HepG2 (cell line): ENCODE measurements around the gene NUP62. TPM values are rescaled to one million over a fixed set of nuclear protein-coding genes. Genes with fewer than 3 reads are reported as not detected.

Experiments
- ARID2 ChIP-seq: sonication (generic); formaldehyde crosslinking; IDR thresholded peaks from 2 replicates; pipeline ENCODE4 v1.8.1; 2022; ENCODE audit warnings: mild to moderate bottlenecking, missing genetic modification reagents, borderline replicate concordance
- BRD4 ChIP-seq: sonication (generic); formaldehyde crosslinking; IDR thresholded peaks from 2 replicates; pipeline ENCODE4 v1.4.0; 2020; ENCODE audit warnings: missing genetic modification reagents
- FOSL2 ChIP-seq: sonication (generic); formaldehyde crosslinking; IDR thresholded peaks from 2 replicates; pipeline ENCODE4 v1.4.0; 2020; ENCODE audit warnings: missing genetic modification reagents
- IRF2 ChIP-seq: IDR thresholded peaks from 2 replicates; pipeline ENCODE4 v1.6.1; 2018; ENCODE audit warnings: missing genetic modification reagents, missing compliant biosample characterization
- MED1 ChIP-seq: sonication (generic); formaldehyde crosslinking; IDR thresholded peaks from 2 replicates; pipeline ENCODE4 v1.4.0; 2020; ENCODE audit warnings: missing genetic modification reagents
- MTF1 ChIP-seq: sonication (generic); formaldehyde crosslinking; IDR thresholded peaks from 2 replicates; pipeline ENCODE4 v1.5.0; 2020; ENCODE audit warnings: missing genetic modification reagents
- RARG ChIP-seq: sonication (generic); formaldehyde crosslinking; IDR thresholded peaks from 2 replicates; pipeline ENCODE4 v1.4.0; 2020; ENCODE audit warnings: low read depth, mild to moderate bottlenecking, missing genetic modification reagents
- RCOR2 ChIP-seq: IDR thresholded peaks from 2 replicates; pipeline ENCODE4 v1.6.1; 2016; ENCODE audit warnings: missing biosample characterization, missing genetic modification reagents
- RFX1 ChIP-seq: fragments of 450-650 bp; IDR thresholded peaks from 2 replicates; pipeline ENCODE4 v1.6.1; 2017
- SATB2 ChIP-seq: sonication (generic); formaldehyde crosslinking; IDR thresholded peaks from 2 replicates; pipeline ENCODE4 v1.5.0; 2020; ENCODE audit warnings: missing genetic modification reagents
- SRSF9 ChIP-seq: fragments of 200-400 bp; formaldehyde crosslinking; IDR thresholded peaks from 2 replicates; pipeline ENCODE4 v1.6.1; 2018; ENCODE audit warnings: borderline replicate concordance, mild to moderate bottlenecking, low read depth, low read length; ENCODE audit not compliant: insufficient read depth, poor library complexity, severe bottlenecking
- ZBTB21 ChIP-seq: sonication (generic); formaldehyde crosslinking; IDR thresholded peaks from 2 replicates; pipeline ENCODE4 v1.4.0; 2020; ENCODE audit warnings: missing genetic modification reagents
- ZBTB42 ChIP-seq: sonication (generic); formaldehyde crosslinking; IDR thresholded peaks from 2 replicates; pipeline ENCODE4 v1.5.0; 2020; ENCODE audit warnings: mild to moderate bottlenecking, missing genetic modification reagents
- ZBTB7B ChIP-seq: sonication (generic); formaldehyde crosslinking; IDR thresholded peaks from 2 replicates; pipeline ENCODE4 v1.4.0; 2020; ENCODE audit warnings: missing genetic modification reagents
- ZNF34 ChIP-seq: sonication (generic); formaldehyde crosslinking; IDR thresholded peaks from 2 replicates; pipeline ENCODE4 v1.4.0; 2020; ENCODE audit warnings: mild to moderate bottlenecking, missing genetic modification reagents, borderline replicate concordance
- ZNF614 ChIP-seq: IDR thresholded peaks from 2 replicates; pipeline ENCODE4 v1.6.1; 2018; ENCODE audit warnings: missing biosample characterization, missing genetic modification reagents, inconsistent platforms, borderline replicate concordance
- ZNF781 ChIP-seq: sonication (generic); formaldehyde crosslinking; IDR thresholded peaks from 2 replicates; pipeline ENCODE4 v1.5.1; 2020; ENCODE audit warnings: borderline replicate concordance, mild to moderate bottlenecking, missing genetic modification reagents; ENCODE audit errors: not compliant biosample characterization
- ZNF782 ChIP-seq: sonication (generic); formaldehyde crosslinking; IDR thresholded peaks from 2 replicates; pipeline ENCODE4 v1.4.0; 2020; ENCODE audit warnings: missing genetic modification reagents, mild to moderate bottlenecking, borderline replicate concordance
- polyA plus RNA-seq, 8 experiments: library from polyadenylated mRNA; depleted of rRNA in 3 of 8; stranded (reverse) in 7 of 8; unstranded in 1 of 8; fragments of >200 nt; fragmentation: Illumina TruSeq in 4 of 8; extraction: Trizol in 4 of 8; gene quantifications; 2 replicates each; pipeline versions ENCODE4 v1.2.1 to v1.2.3, GENCODE V29; 2011 to 2016; ENCODE audit warnings: low read depth in 4 of 8, missing spikeins in 1 of 8, mixed read lengths in 1 of 8; ENCODE audit not compliant: insufficient read depth in 1 of 8
- total RNA-seq, 5 experiments: library from RNA; depleted of rRNA; stranded (reverse); fragments of >200 nt; fragmentation: Illumina TruSeq; extraction: Trizol; gene quantifications; 2 replicates each; pipeline ENCODE4 v1.2.3, GENCODE V29; 2016; ENCODE audit warnings: low read depth in 1 of 5
- TF ChIP-seq, protein P1 (sequence below): sonication (generic); formaldehyde crosslinking; IDR thresholded peaks from 2 replicates; pipeline ENCODE4 v1.5.0; 2020; ENCODE audit warnings: missing genetic modification reagents
- TF ChIP-seq, protein P2 (sequence below): sonication (generic); formaldehyde crosslinking; IDR thresholded peaks from 2 replicates; pipeline ENCODE4 v1.8.0; 2022; ENCODE audit warnings: low read depth, missing genetic modification reagents
- TF ChIP-seq, protein P3 (sequence below): sonication (generic); formaldehyde crosslinking; IDR thresholded peaks from 2 replicates; pipeline ENCODE4 v1.4.0; 2020; ENCODE audit warnings: missing genetic modification reagents, mild to moderate bottlenecking, borderline replicate concordance
- TF ChIP-seq, protein P4 (sequence below): sonication (generic); IDR thresholded peaks from 2 replicates; pipeline ENCODE4 v1.6.1; 2016; ENCODE audit warnings: low read depth, borderline replicate concordance

NUP62 gene
- total and polyA plus RNA-seq, 2 of the 13 experiments (the other 11 are each of a cell fraction or from before 2014, with no cell fraction given), result 16.5 to 41.5 TPM

DNA sequence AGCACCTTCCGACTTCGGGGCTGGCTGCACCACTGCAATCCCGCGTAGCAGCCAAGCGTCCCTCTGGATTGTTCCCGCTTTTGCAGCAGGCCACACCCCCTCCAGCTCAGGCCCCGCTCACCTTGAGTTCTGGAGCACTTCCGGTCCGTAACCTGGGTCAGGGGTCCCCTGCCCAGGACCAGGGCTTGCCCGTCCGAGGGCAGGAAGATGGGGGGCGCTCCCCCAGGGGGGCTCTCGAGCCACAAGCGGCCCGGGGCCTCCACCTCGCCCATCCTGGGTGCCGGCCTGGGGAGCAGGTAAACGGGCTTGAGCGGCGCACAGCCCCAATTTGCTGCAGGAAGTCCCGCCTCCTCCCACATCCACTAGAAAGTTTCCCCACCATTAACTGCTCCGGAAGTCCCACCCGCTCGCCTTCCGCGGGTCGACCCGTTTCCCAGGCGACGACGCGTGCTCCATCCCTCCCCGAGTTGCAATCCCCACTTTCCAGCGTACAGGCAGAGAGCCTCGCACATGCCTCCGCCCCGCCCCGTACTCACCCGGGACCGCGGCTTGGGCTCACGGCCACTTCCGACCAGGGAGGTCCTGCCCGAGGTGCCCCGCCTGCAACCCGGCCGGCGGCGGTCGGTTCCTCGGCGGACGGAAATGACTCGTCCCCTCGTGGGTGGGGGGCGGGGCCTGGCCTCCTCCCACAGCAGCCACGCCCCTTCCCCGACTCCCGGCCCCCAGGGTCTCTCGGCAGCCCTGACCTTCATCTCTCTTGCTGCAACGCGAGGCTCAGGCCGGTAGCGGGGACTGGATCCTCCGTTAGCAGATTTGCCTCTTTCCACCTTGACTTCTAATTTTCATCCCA, 62.1 kb downstream of the NUP62 start, which contains the start of gene PNKP (continued):
- no peak for TF ChIP-seq ZNF34 (CRISPR knock-in tag)
- no peak for TF ChIP-seq ARID2 (CRISPR knock-in tag)
- TF ChIP-seq, protein P1, sequence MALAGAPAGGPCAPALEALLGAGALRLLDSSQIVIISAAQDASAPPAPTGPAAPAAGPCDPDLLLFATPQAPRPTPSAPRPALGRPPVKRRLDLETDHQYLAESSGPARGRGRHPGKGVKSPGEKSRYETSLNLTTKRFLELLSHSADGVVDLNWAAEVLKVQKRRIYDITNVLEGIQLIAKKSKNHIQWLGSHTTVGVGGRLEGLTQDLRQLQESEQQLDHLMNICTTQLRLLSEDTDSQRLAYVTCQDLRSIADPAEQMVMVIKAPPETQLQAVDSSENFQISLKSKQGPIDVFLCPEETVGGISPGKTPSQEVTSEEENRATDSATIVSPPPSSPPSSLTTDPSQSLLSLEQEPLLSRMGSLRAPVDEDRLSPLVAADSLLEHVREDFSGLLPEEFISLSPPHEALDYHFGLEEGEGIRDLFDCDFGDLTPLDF (CRISPR knock-in tag), result peak; percentile 46; the same call in 1 of the 2 replicates
- TF ChIP-seq RCOR2, result no peak
- peak; percentile 43; the same call in 1 of the 2 replicates for TF ChIP-seq BRD4 (CRISPR knock-in tag)
- no peak for TF ChIP-seq MTF1 (CRISPR knock-in tag)
- TF ChIP-seq RARG, result no peak
- TF ChIP-seq SATB2 (CRISPR knock-in tag), result no peak
- peak; percentile 48; the same call in 1 of the 2 replicates for TF ChIP-seq FOSL2
- TF ChIP-seq, protein P2, sequence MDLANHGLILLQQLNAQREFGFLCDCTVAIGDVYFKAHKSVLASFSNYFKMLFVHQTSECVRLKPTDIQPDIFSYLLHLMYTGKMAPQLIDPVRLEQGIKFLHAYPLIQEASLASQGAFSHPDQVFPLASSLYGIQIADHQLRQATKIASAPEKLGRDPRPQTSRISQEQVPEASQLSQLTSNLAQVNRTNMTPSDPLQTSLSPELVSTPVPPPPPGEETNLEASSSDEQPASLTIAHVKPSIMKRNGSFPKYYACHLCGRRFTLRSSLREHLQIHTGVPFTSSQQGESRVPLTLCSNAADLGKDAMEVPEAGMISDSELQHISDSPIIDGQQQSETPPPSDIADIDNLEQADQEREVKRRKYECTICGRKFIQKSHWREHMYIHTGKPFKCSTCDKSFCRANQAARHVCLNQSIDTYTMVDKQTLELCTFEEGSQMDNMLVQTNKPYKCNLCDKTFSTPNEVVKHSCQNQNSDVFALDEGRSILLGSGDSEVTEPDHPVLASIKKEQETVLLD (CRISPR knock-in tag), result peak; percentile 91
- TF ChIP-seq ZBTB7B (CRISPR knock-in tag), result 0 out of 2 replicates have a peak, but pooled peaks have one; percentile 14
- no peak; the same call in 1 of the 2 replicates for TF ChIP-seq ZBTB21 (CRISPR knock-in tag)
- TF ChIP-seq, protein P3, sequence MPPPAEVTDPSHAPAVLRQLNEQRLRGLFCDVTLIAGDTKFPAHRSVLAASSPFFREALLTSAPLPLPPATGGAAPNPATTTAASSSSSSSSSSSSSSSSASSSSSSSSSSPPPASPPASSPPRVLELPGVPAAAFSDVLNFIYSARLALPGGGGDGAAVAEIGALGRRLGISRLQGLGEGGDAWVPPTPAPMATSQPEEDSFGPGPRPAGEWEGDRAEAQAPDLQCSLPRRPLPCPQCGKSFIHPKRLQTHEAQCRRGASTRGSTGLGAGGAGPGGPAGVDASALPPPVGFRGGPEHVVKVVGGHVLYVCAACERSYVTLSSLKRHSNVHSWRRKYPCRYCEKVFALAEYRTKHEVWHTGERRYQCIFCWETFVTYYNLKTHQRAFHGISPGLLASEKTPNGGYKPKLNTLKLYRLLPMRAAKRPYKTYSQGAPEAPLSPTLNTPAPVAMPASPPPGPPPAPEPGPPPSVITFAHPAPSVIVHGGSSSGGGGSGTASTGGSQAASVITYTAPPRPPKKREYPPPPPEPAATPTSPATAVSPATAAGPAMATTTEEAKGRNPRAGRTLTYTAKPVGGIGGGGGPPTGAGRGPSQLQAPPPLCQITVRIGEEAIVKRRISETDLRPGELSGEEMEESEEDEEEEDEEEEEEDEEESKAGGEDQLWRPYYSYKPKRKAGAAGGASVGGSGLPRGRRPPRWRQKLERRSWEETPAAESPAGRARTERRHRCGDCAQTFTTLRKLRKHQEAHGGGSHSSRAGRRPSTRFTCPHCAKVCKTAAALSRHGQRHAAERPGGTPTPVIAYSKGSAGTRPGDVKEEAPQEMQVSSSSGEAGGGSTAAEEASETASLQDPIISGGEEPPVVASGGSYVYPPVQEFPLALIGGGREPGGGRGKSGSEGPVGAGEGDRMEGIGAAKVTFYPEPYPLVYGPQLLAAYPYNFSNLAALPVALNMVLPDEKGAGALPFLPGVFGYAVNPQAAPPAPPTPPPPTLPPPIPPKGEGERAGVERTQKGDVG, result no peak
- 0 out of 2 replicates have a peak, but pooled peaks have one; percentile 35 for TF ChIP-seq IRF2
- 0 out of 2 replicates have a peak, but pooled peaks have one; percentile 62 for TF ChIP-seq ZBTB42 (CRISPR knock-in tag)
- TF ChIP-seq, protein P4, sequence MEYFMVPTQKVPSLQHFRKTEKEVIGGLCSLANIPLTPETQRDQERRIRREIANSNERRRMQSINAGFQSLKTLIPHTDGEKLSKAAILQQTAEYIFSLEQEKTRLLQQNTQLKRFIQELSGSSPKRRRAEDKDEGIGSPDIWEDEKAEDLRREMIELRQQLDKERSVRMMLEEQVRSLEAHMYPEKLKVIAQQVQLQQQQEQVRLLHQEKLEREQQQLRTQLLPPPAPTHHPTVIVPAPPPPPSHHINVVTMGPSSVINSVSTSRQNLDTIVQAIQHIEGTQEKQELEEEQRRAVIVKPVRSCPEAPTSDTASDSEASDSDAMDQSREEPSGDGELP, result no peak
- TF ChIP-seq MED1 (CRISPR knock-in tag), result peak; percentile 46
- TF ChIP-seq RFX1, result peak; percentile 81
- no peak for TF ChIP-seq ZNF614 (CRISPR knock-in tag)
- no peak for TF ChIP-seq ZNF781 (CRISPR knock-in tag)
- peak; percentile 45; the same call in 1 of the 2 replicates for TF ChIP-seq ZNF782 (CRISPR knock-in tag)
- TF ChIP-seq SRSF9, result no peak
